ENCODE results near the gene SPOP.

The SPOP gene

DNA sequence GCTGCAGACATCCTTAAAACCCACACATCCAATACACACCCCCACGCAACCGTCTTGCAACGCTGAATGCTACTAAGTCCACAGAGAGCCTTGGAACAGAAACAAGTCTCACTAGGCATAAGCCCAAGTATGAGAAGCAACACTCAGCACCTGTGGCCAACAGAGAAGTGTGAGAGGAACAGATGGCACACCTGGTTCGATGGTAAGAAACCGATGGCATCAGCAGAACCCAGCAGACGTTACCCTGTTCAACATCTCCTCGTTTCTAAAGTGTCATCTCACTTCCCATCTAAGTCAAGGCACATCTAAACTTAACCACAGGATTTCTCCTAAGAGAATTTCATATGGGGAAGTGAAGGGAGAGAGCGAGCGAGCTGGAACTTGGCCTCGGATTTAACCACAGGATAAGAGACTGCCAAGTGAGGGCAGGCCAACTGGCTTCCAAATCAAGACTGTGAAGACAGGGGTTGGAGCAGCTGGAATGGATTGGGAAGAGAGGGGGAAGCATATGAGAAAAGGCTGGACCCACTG, 61.2 kb downstream of the SPOP start:
- DNase-seq (ENCODE audit: low read depth, low spot score), result peak; percentile 75

DNA sequence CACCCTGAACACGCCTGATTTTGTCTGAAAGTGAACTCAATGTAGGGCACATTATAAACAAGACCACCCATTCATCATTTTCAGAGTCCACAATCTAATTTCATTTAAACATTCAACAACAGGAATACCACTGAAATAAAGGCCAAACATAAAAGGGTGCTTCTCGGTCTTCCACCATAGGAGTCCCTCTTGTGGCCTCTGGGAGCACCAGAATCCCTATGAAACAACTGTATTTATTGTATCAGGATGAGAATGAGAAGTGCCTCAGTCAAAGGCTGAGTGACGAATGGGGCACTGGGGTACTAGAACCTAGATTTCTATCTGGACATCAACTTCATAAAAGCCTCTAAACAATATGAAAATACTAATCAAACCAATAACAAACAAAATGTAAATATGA, 61.8 kb downstream of the SPOP start:
- DNase-seq (ENCODE audit: low read depth, low spot score), result no peak

GRCh38 chr17:49613182-49613800, 64.6 kb downstream of the SPOP start:
- no peak for DNase-seq (ENCODE audit: low read depth, low spot score)

- no peak for DNase-seq (ENCODE audit: low read depth, low spot score)
Measured at GRCh38 chr17:49612726-49613125, 65.2 kb downstream of the SPOP start.

GRCh38 chr17:49610883-49611584, 66.9 kb downstream of the SPOP start:
- DNase-seq (ENCODE audit: low read depth, low spot score), result no peak

GRCh38 chr17:49604314-49604869, 73.5 kb downstream of the SPOP start:
- DNase-seq (ENCODE audit: low read depth, low spot score), result no peak

- peak; percentile 40 for DNase-seq (ENCODE audit: low read depth, low spot score)
Measured at GRCh38 chr17:49603720-49604119, 74.2 kb downstream of the SPOP start.

- DNase-seq (ENCODE audit: low read depth, low spot score), result no peak
Measured at GRCh38 chr17:49603238-49603637, 74.7 kb downstream of the SPOP start.

GRCh38 chr17:49602783-49603182, 75.1 kb downstream of the SPOP start:
- no peak for DNase-seq (ENCODE audit: low read depth, low spot score)

GRCh38 chr17:49600949-49601348, 76.9 kb downstream of the SPOP start:
- no peak for DNase-seq (ENCODE audit: low read depth, low spot score)

DNA sequence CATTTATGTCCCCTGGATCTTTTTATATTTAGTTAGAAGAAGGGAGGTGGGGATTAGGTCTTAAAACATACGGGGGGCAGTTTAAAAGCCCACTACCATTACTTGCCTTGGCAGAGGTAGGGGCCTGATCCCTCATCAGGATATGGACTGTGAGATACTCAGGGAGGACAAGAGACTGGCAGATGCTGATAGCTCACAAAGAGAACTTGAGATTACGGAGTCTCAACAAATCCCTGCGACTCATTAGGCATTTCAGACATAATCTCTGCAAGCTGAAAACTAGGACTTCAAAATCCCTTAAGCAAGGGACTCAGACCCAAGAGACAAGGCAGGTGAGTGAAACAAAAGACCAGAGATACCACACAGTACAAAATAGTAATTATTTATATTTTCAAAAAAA, 79.0 kb downstream of the SPOP start:
- no peak for DNase-seq (ENCODE audit: low read depth, low spot score)

DNA sequence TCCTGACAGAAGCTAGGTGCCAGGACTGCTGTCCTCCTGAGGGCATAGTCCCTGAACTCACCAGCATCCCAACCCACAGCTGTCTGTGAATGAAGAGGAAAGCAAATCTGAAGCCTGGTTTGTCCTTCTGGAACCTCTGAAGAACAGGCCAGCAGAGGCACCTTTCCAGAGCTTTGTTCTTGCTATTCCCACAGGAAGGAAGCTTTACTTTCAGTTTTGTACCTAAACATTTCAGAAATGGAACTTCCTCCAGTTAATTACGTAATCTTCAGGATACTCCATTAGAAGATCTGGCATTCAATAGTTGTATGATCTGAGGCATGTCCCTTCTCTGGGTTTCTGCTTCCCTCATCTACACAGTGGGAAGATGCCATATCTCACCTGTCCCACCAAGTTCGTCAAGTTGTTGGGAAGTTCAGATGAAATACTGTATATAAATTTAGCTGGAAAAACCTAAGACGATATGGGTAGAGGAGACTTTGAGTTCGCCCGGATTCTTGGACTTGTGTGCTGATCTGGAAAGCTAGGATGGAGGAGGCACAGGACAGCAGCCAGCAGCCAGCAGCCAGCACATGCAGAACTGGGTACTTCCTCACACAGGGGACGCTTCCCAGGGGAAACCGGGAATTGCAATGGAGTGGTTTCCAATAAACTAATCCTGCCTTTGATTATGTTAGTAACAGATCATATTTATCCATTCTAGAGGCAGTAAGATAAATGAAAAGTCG, 79.8 kb downstream of the SPOP start:
- no peak for DNase-seq (ENCODE audit: low read depth, low spot score)

GRCh38 chr17:49597436-49597835, 80.5 kb downstream of the SPOP start:
- DNase-seq (ENCODE audit: low read depth, low spot score), result no peak

GRCh38 chr17:49596613-49597244, 81.2 kb downstream of the SPOP start:
- DNase-seq (ENCODE audit: low read depth, low spot score), result no peak

DNA sequence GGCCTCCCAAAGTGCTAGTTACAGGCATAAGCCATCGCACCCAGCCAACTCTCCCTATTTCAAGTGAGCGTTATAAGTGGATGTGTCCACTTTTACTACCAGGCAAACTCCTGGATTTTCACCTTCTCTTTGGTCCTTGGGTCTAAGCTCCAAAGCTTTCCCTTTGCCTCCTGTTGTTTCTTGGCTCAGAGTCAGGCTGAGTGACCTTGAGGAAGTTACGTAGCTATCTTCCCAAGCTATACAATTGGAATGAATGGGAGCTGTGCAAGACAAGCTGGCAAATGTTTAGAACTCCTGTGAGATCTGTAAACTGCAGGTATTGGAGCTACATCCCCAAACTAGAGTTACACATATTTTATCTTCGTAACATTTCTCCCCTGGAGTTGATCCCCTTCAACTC, 81.9 kb downstream of the SPOP start:
- no peak for DNase-seq (ENCODE audit: low read depth, low spot score)

DNA sequence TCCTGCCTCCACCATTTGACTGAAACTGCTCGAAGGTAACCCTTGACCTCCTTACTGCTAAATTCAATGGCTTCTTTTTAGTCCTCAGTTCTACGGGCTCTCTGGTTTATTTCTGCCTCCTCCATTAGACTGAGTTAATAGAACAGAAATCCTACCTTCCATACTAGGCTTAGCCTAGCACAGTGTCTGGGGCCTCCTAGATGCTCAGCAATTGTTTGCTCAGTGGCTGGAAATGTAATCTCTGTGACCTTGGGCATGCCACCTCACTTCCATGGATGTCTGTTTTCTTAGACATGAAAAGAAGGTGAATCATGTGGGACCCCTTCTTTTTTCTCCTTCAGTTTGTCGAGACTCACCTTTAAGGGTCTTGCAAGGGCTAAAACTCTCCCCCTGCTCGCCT, 82.6 kb downstream of the SPOP start:
- no peak for DNase-seq (ENCODE audit: low read depth, low spot score)

DNA sequence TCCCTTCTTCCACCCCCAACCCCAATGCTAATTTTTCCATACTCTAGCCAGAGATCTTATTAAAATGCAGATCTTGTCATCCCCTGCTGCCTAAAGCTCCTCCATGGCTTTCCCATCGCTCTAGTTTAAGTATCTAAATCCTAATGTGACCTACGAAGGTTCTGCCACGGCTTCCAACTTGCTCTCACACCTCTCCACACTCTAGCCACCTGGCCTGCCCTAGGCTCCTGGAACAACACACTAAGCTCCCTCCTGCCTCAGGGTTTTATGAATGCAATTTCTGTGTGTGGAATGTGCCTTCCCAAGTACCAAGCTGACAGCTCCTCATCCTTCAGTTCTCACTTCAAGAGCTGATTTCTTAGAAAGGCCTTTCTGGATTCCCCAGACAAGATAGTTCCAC, 85.6 kb downstream of the SPOP start:
- DNase-seq (ENCODE audit: low read depth, low spot score), result no peak

DNA sequence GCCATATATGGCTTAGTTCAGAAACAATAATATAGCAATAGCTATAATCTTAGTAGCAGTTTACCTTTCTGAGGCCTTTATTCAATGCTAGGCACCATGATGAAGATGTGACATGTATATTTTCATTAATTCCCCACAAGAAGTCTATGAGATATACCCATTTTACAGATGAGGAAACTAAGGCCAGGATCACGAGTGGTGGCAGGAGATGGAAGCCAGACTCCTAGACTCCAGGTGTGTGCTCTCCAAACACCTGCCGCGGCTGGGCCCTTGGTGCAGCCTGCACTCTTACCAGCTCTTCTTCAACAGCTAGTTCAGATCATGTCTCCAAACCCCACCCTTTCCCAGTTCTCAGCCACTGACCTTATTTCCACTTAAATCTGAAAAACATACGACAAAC, 87.0 kb downstream of the SPOP start:
- DNase-seq (ENCODE audit: low read depth, low spot score), result no peak

- DNase-seq (ENCODE audit: low read depth, low spot score), result no peak
Measured at GRCh38 chr17:49589577-49589927, 88.3 kb downstream of the SPOP start.

- peak; percentile 51 for DNase-seq (ENCODE audit: low read depth, low spot score)
Measured at GRCh38 chr17:49588726-49589576, 88.9 kb downstream of the SPOP start.

GRCh38 chr17:49588312-49588711, 89.6 kb downstream of the SPOP start:
- no peak for DNase-seq (ENCODE audit: low read depth, low spot score)
